ENCODE measurements around the gene CTIF. TPM values are rescaled to one million over a fixed set of nuclear protein-coding genes. Genes with fewer than 3 reads are reported as not detected.

The CTIF gene
- total RNA-seq, 6 donors from 2014 or later = 32.1 to 62.4 (median 47.8) TPM

DNA sequence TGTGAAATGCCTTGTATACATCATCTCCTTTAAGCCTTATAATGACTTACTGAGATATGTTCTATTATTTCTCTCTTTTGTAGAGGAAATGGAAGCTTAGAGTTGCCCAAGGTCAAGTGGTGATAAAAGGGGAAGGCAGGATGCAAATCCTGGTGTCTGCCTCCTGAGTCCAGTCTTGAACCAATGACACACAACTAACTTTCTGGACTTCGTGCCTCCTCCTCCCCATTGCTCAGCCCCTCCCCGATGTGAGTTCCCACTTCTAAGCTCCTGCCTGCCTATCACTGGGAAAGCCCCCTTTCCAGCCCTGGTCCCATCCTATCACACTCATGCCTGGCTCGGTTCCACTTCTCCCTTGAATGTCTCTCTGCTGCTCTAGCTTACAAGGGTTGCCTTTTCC lies 6.9 kb upstream of the CTIF start:
- no peaks in the 10 kb centered on the region for H3K36me3 ChIP-seq
- TF ChIP-seq POLR2AphosphoS5 (IDR thresholded peaks at IDR 0.05) (no peak), POLR2A (IDR thresholded peaks at IDR 0.05) (no peak), EP300 (IDR thresholded peaks at IDR 0.05) (no peak)
- TF ChIP-seq, protein P1, sequence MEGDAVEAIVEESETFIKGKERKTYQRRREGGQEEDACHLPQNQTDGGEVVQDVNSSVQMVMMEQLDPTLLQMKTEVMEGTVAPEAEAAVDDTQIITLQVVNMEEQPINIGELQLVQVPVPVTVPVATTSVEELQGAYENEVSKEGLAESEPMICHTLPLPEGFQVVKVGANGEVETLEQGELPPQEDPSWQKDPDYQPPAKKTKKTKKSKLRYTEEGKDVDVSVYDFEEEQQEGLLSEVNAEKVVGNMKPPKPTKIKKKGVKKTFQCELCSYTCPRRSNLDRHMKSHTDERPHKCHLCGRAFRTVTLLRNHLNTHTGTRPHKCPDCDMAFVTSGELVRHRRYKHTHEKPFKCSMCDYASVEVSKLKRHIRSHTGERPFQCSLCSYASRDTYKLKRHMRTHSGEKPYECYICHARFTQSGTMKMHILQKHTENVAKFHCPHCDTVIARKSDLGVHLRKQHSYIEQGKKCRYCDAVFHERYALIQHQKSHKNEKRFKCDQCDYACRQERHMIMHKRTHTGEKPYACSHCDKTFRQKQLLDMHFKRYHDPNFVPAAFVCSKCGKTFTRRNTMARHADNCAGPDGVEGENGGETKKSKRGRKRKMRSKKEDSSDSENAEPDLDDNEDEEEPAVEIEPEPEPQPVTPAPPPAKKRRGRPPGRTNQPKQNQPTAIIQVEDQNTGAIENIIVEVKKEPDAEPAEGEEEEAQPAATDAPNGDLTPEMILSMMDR (IDR thresholded peaks at IDR 0.05) = no peak
- WGBS, 2 donors = 63% methylated on average over 3 of the region's 3 CpGs
- H3K9me3 ChIP-seq = no peaks in the 10 kb centered on the region
- H3K27me3 ChIP-seq = no peaks in the 10 kb centered on the region
- H3K4me3 ChIP-seq = no peak overlapping the region
- DNase-seq = no peak
- ATAC-seq (ENCODE audit: low FRiP score in 2 of 2) = no peak
- no peaks in the 10 kb centered on the region for H3K4me1 ChIP-seq
- no peak overlapping the region for H3K27ac ChIP-seq

DNA sequence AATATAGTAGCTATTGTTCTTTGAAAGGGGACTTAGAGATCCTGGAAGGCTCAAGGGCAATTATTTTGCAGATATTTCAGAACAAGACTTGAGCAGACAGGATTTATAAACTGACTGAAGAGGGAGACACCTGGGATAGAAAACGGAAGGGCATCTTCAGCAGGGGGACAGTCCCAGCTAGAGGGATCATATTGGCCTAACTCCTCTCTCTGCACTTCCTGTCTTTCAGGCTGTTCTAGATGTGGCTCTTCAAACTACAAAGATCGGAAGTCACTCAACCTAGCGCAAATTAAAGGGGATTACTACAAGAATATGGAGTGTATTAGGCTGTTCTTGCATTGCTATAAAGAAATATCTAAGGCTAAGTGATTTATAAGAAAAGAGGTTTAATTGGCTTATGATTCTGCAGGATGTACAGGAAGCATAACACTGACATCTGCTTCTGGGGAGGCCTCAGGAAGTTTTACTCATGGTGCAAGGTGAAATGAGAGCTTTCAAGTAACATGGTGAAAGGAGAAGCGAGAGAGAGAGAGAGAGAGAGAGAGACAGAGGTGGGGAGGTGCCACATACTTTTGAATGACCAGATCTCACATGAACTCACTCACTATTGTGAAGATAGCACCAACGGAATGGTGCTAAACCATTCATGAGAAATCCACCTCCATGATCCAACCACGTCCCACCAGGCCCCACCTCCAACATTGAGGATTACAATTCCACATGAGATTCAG lies 5.3 kb upstream of the CTIF start:
- H3K4me3 ChIP-seq = no peak overlapping the region
- H3K27ac ChIP-seq = no peak overlapping the region
- ATAC-seq (ENCODE audit: low FRiP score in 2 of 2) (no peak), DNase-seq (no peak)
- peaks cover 0 to 6% (median 0%) of the 10 kb centered on the region in 4 donors for H3K4me1 ChIP-seq
- no peaks in the 10 kb centered on the region for H3K36me3 ChIP-seq
- no peaks in the 10 kb centered on the region for H3K27me3 ChIP-seq
- H3K9me3 ChIP-seq = no peaks in the 10 kb centered on the region
- TF ChIP-seq POLR2AphosphoS5 (IDR thresholded peaks at IDR 0.05) (no peak), EP300 (IDR thresholded peaks at IDR 0.05) (no peak), POLR2A (IDR thresholded peaks at IDR 0.05) (no peak)
- TF ChIP-seq, protein P1 (IDR thresholded peaks at IDR 0.05) = no peak
- 85 to 90% methylated on average over 6 of the region's 6 CpGs for WGBS, 2 donors

DNA sequence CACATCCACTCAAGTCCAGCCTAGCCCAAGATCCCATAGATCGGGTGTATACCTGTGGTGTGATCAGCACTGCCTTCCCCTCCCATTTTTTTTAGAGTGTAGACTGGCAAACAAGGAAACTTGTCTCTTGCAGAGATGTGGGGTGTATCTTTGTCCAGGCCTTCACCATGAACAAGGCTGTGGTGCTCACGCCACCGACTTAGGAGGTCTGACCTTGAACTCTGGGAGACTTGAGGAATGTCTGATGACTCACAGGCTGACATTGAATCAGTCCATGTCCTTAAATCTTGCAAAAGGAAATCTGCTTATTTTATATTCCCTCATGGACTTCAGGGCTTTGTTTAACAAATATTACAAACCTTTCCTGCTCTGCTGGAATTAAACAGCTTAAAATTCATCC lies 4.5 kb upstream of the CTIF start:
- Histone ChIP-seq H3K4me1 (peaks cover 0 to 9% (median 0%) of the 10 kb centered on the region in 4 donors), H3K4me3 (no peak overlapping the region), H3K9me3 (no peaks in the 10 kb centered on the region), H3K36me3 (no peaks in the 10 kb centered on the region), H3K27me3 (no peaks in the 10 kb centered on the region), H3K27ac (no peak overlapping the region)
- TF ChIP-seq, protein P1 (IDR thresholded peaks at IDR 0.05) = no peak
- TF ChIP-seq POLR2A (IDR thresholded peaks at IDR 0.05) (no peak), EP300 (IDR thresholded peaks at IDR 0.05) (no peak), POLR2AphosphoS5 (IDR thresholded peaks at IDR 0.05) (no peak)
- no peak for ATAC-seq (ENCODE audit: low FRiP score in 2 of 2)
- WGBS, 2 donors = 86 to 94% methylated on average over 3 of the region's 3 CpGs
- no peak for DNase-seq

DNA sequence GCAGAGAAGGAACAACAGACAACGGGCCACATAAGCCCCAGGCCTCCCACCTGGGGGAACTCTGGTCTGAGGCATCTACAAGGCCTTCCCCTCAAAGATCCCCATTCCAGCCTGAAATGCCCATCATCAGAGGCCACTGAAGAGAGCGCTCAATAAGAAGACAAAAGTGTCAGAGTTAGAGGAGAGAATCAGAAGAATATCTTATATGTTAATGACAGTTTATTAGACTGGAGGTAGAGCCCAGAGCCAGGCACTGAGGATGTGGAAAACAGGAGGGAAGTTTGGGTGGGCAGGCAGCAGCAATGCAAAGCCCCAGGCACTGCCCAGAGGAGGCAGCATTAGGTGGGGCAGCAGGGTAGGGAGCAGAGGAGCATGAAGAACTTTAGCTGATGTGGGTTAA lies 2.9 kb upstream of the CTIF start:
- 79 to 84% methylated on average over 2 of the region's 2 CpGs for WGBS, 2 donors
- no peak for DNase-seq
- Histone ChIP-seq H3K4me1 (peaks cover 0 to 23% (median 0%) of the 10 kb centered on the region in 4 donors), H3K27me3 (no peaks in the 10 kb centered on the region), H3K36me3 (no peaks in the 10 kb centered on the region), H3K4me3 (no peak overlapping the region), H3K27ac (no peak overlapping the region), H3K9me3 (no peaks in the 10 kb centered on the region)
- ATAC-seq (ENCODE audit: low FRiP score in 2 of 2) = no peak
- TF ChIP-seq POLR2A (IDR thresholded peaks at IDR 0.05) (no peak), POLR2AphosphoS5 (IDR thresholded peaks at IDR 0.05) (no peak), EP300 (IDR thresholded peaks at IDR 0.05) (no peak)
- TF ChIP-seq, protein P1 (IDR thresholded peaks at IDR 0.05) = no peak

DNA sequence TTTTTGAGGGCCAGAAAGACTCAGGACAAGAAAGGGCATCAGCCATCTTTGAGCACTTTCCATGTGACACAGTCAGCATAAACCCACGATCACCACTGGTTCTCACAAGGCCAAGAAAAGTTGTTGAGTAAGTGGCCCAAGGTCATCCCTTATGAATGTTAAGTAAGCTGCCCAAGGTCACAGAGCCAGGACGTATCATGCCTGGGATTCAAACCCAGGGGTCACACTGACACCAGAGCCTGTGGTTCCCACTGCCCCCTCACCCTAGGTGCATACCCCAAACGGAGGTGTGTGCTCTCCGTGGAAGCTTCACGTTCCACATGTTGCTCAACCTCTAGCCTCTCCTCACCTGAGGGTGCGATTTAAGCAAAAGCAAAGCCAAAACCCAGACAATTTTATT lies 2.3 kb upstream of the CTIF start:
- ATAC-seq (ENCODE audit: low FRiP score in 2 of 2) (no peak), DNase-seq (no peak)
- Histone ChIP-seq H3K4me3 (no peak overlapping the region), H3K27me3 (no peaks in the 10 kb centered on the region), H3K36me3 (no peaks in the 10 kb centered on the region), H3K4me1 (peaks cover 1 to 28% (median 3%) of the 10 kb centered on the region in 4 donors), H3K9me3 (no peaks in the 10 kb centered on the region), H3K27ac (no peak overlapping the region)
- TF ChIP-seq POLR2A (IDR thresholded peaks at IDR 0.05) = no peak
- TF ChIP-seq EP300 (IDR thresholded peaks at IDR 0.05) = no peak
- no peak for TF ChIP-seq POLR2AphosphoS5 (IDR thresholded peaks at IDR 0.05)
- TF ChIP-seq, protein P1 (IDR thresholded peaks at IDR 0.05) = no peak
- 87 to 94% methylated on average over 6 of the region's 6 CpGs for WGBS, 2 donors
